Mesothelial cell of epicardium (in vitro differentiated cells): ENCODE measurements around the gene HEATR3. TPM values are rescaled to one million over a fixed set of nuclear protein-coding genes. Genes with fewer than 3 reads are reported as not detected.

Source experiments
- DNase-seq, 2 experiments: peaks; one replicate each; pipeline ENCODE4 v3.0.0; 2021; ENCODE audit warnings: low spot score in 2 of 2; ENCODE audit not compliant: unreplicated experiment in 2 of 2
- H3K27ac Mint-ChIP-seq: 2 replicates; pipeline ENCODE4 v1.8.0; 2021; ENCODE audit warnings: mixed read lengths
- H3K27me3 Mint-ChIP-seq: 2 replicates; pipeline ENCODE4 v1.8.0; 2021; ENCODE audit warnings: low read depth, mixed read lengths
- H3K36me3 Mint-ChIP-seq: 2 replicates; pipeline ENCODE4 v1.8.0; 2021; ENCODE audit warnings: mixed read lengths
- H3K4me1 Mint-ChIP-seq: 2 replicates; pipeline ENCODE4 v1.8.0; 2021; ENCODE audit warnings: mixed read lengths
- H3K4me3 Mint-ChIP-seq: 2 replicates; pipeline ENCODE4 v1.8.0; 2021; ENCODE audit warnings: mild to moderate bottlenecking, moderate library complexity, mixed read lengths
- H3K9me3 Mint-ChIP-seq: 2 replicates; pipeline ENCODE4 v1.8.0; 2021; ENCODE audit warnings: mixed read lengths
- CTCF ChIP-seq: fragments of 200-600 bp; sonication (generic); IDR thresholded peaks from one replicate; pipeline ENCODE4 v1.5.0; 2021; ENCODE audit warnings: antibody characterized with exemption; ENCODE audit not compliant: unreplicated experiment
- total RNA-seq: library from RNA; stranded (reverse); gene quantifications from 3 replicates; pipeline ENCODE4 v1.2.1, GENCODE V29; 2021

The HEATR3 gene
- total RNA-seq, 1 donor from 2014 or later: 19.2 TPM

GRCh38 chr16:50154420-50154950 lies 88.7 kb downstream of the HEATR3 start:
- no peak for TF ChIP-seq CTCF
- no peaks in the 10 kb centered on the region for H3K36me3 Mint-ChIP-seq
- H3K9me3 Mint-ChIP-seq: no peaks in the 10 kb centered on the region
- DNase-seq: no peak
- H3K4me1 Mint-ChIP-seq: peaks cover 23% of the 10 kb centered on the region
- peak overlapping the region; percentile 78 for H3K4me3 Mint-ChIP-seq
- H3K27ac Mint-ChIP-seq: peak overlapping the region; percentile 48
- H3K27me3 Mint-ChIP-seq: no peaks in the 10 kb centered on the region

GRCh38 chr16:50155925-50156324 lies 90.2 kb downstream of the HEATR3 start:
- H3K9me3 Mint-ChIP-seq: no peaks in the 10 kb centered on the region
- no peak for TF ChIP-seq CTCF
- no peaks in the 10 kb centered on the region for H3K36me3 Mint-ChIP-seq
- peak overlapping the region; percentile 48 for H3K27ac Mint-ChIP-seq
- H3K4me3 Mint-ChIP-seq: peak overlapping the region; percentile 78
- peaks cover 23% of the 10 kb centered on the region for H3K4me1 Mint-ChIP-seq
- H3K27me3 Mint-ChIP-seq: no peaks in the 10 kb centered on the region
- no peak for DNase-seq

Other genes with a start within 250 kb of the HEATR3 start
- 19.0 to 20.3 TPM (median 19.8 TPM) in 3 replicates for gene ZNF423, start 209.9 kb upstream of the HEATR3 start, total RNA-seq
- gene CNEP1R1, start 40.7 kb upstream of the HEATR3 start, total RNA-seq: 21.4 to 24.3 TPM (median 22.3 TPM) in 3 replicates
- gene TENT4B, start 87.3 kb downstream of the HEATR3 start, total RNA-seq: 10.9 to 11.5 TPM (median 11.3 TPM) in 3 replicates
- gene ADCY7, start 200.6 kb downstream of the HEATR3 start, total RNA-seq: 23.5 to 25.7 TPM (median 24.8 TPM) in 3 replicates